Ramos (cell line): ENCODE measurements around the gene ALS2CL.

Experiments
- in situ Hi-C: fragments of 300-500 bp; cut with MboI; formaldehyde crosslinking; loops from one replicate; pipeline ENCODE4 v1.14.3; 2022; ENCODE audit warnings: low sequenced_read_pairs; ENCODE audit not compliant: unreplicated experiment

Gene ALS2CL

GRCh38 chr3:46681856-46682540 lies 11.5 kb downstream of the ALS2CL start:
- in situ Hi-C loops: no loop called here

- in situ Hi-C loops: no loop called here
Measured at GRCh38 chr3:46681387-46681786, 12.1 kb downstream of the ALS2CL start.

GRCh38 chr3:46680298-46680826 lies 13.1 kb downstream of the ALS2CL start:
- in situ Hi-C loops: no loop called here

- in situ Hi-C loops: no loop called here
Measured at GRCh38 chr3:46679681-46680080, 13.8 kb downstream of the ALS2CL start.

GRCh38 chr3:46678280-46678679 lies 15.2 kb downstream of the ALS2CL start:
- in situ Hi-C loops: no loop called here

GRCh38 chr3:46677411-46677726 lies 16.1 kb downstream of the ALS2CL start:
- in situ Hi-C loops: no loop called here

GRCh38 chr3:46676601-46677410 lies 16.7 kb downstream of the ALS2CL start:
- in situ Hi-C loops: no loop called here

- in situ Hi-C loops: no loop called here
Measured at GRCh38 chr3:46675843-46676567, 17.5 kb downstream of the ALS2CL start.

- in situ Hi-C loops: no loop called here
Measured at GRCh38 chr3:46675426-46675825, 18.1 kb downstream of the ALS2CL start.

GRCh38 chr3:46674031-46674845 lies 19.2 kb downstream of the ALS2CL start:
- in situ Hi-C loops: no loop called here

GRCh38 chr3:46673151-46674030 lies 20.1 kb downstream of the ALS2CL start:
- in situ Hi-C loops: no loop called here

GRCh38 chr3:46672349-46672695 lies 21.2 kb downstream of the ALS2CL start:
- in situ Hi-C loops: no loop called here

- in situ Hi-C loops: no loop called here
Measured at GRCh38 chr3:46671541-46672348, 21.7 kb downstream of the ALS2CL start.

GRCh38 chr3:46670891-46671427 lies 22.5 kb downstream of the ALS2CL start:
- in situ Hi-C loops: no loop called here

- in situ Hi-C loops: no loop called here
Measured at GRCh38 chr3:46670000-46670890, 23.2 kb downstream of the ALS2CL start.

GRCh38 chr3:46669191-46669999 lies 24.1 kb downstream of the ALS2CL start:
- in situ Hi-C loops: no loop called here
